ENCODE results near the gene ZNF526. TPM values are rescaled to one million over a fixed set of nuclear protein-coding genes. Genes with fewer than 3 reads are reported as not detected.
A peak's percentile ranks its signal among the peaks of the same experiment; 100 is the strongest.

The ZNF526 gene
- polyA plus RNA-seq (2012; ENCODE audit: insufficient read length, low read depth) = 27.8 TPM

GRCh38 chr19:42219812-42220750 lies at the start of gene ZNF526:
Gene ZNF526 (plus strand): TSS chr19:42220312. CDS start chr19:42224404, 4,092 bp downstream.
- TF ChIP-seq POLR2AphosphoS5 (IDR thresholded peaks at IDR 0.05; ENCODE audit: low read depth, low read length) = peak; percentile 99
- peak in 1 of 2 experiments; percentile 60; a peak in 1 of 4 replicates for TF ChIP-seq REST (IDR thresholded peaks at IDR 0.05; ENCODE audit: insufficient read depth in 1 of 2, low read depth in 2 of 2, low read length in 2 of 2)
- peak; percentile 92 for TF ChIP-seq TAF1 (IDR thresholded peaks at IDR 0.05; ENCODE audit: borderline replicate concordance, insufficient read depth, low read length)
- peak; percentile 85 for TF ChIP-seq SIN3A (IDR thresholded peaks at IDR 0.05; ENCODE audit: borderline replicate concordance, insufficient read depth, low read length)
- no peak for TF ChIP-seq FOXP2 (optimal IDR thresholded peaks at IDR 0.05; ENCODE audit: borderline replicate concordance, extremely low read depth, extremely low read length, insufficient read depth)

GRCh38 chr19:42170715-42171114 lies 49.4 kb upstream of the ZNF526 start:
- TF ChIP-seq SIN3A (IDR thresholded peaks at IDR 0.05; ENCODE audit: borderline replicate concordance, insufficient read depth, low read length) (no peak), FOXP2 (optimal IDR thresholded peaks at IDR 0.05; ENCODE audit: borderline replicate concordance, extremely low read depth, extremely low read length, insufficient read depth) (no peak), REST (IDR thresholded peaks at IDR 0.05; ENCODE audit: insufficient read depth in 1 of 2, low read depth in 2 of 2, low read length in 2 of 2) (no peak)

- no peak for TF ChIP-seq TAF1 (IDR thresholded peaks at IDR 0.05; ENCODE audit: borderline replicate concordance, insufficient read depth, low read length)
- no peak for TF ChIP-seq SIN3A (IDR thresholded peaks at IDR 0.05; ENCODE audit: borderline replicate concordance, insufficient read depth, low read length)
- TF ChIP-seq REST (IDR thresholded peaks at IDR 0.05; ENCODE audit: insufficient read depth in 1 of 2, low read depth in 2 of 2, low read length in 2 of 2) = no peak
- no peak for TF ChIP-seq POLR2AphosphoS5 (IDR thresholded peaks at IDR 0.05; ENCODE audit: low read depth, low read length)
- TF ChIP-seq FOXP2 (optimal IDR thresholded peaks at IDR 0.05; ENCODE audit: borderline replicate concordance, extremely low read depth, extremely low read length, insufficient read depth) = no peak
Observed at GRCh38 chr19:42172261-42172660, 47.9 kb upstream of the ZNF526 start.

- TF ChIP-seq FOXP2 (optimal IDR thresholded peaks at IDR 0.05; ENCODE audit: borderline replicate concordance, extremely low read depth, extremely low read length, insufficient read depth) (no peak), POLR2AphosphoS5 (IDR thresholded peaks at IDR 0.05; ENCODE audit: low read depth, low read length) (no peak)
Observed at GRCh38 chr19:42173695-42174094, 46.4 kb upstream of the ZNF526 start.

- TF ChIP-seq TAF1 (IDR thresholded peaks at IDR 0.05; ENCODE audit: borderline replicate concordance, insufficient read depth, low read length) = no peak
- no peak for TF ChIP-seq REST (IDR thresholded peaks at IDR 0.05; ENCODE audit: insufficient read depth in 1 of 2, low read depth in 2 of 2, low read length in 2 of 2)
- no peak for TF ChIP-seq SIN3A (IDR thresholded peaks at IDR 0.05; ENCODE audit: borderline replicate concordance, insufficient read depth, low read length)
- TF ChIP-seq POLR2AphosphoS5 (IDR thresholded peaks at IDR 0.05; ENCODE audit: low read depth, low read length) = no peak
- no peak for TF ChIP-seq FOXP2 (optimal IDR thresholded peaks at IDR 0.05; ENCODE audit: borderline replicate concordance, extremely low read depth, extremely low read length, insufficient read depth)
Observed at GRCh38 chr19:42174188-42174587, 45.9 kb upstream of the ZNF526 start.

Data from PFSK-1 (cell line).